ENCODE measurements around the gene HTT.
"Not testable (repeated sequence)": the region's sequence is repeated elsewhere in the genome, so short reads cannot be mapped to it uniquely, and the experiment has no call there.

The HTT gene

DNA sequence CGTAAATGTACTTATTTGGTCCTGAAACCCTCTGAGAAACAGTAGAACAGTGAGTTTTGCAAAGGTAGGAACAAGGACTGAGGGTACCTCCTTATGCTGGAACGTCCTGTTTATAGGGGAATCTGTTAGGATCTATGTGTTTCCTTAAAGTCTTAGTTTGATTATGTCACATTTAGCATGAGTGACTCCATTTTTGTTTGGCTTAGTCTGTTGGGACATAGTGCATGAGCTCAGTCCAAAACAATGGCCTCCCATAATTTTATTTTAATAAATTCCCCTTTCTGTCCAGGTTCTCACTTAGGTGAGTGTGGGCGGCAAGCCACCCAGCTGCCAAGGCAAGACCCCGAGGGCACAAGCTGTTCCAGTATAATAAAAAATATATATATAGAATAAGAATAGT is 27.9 kb upstream of the HTT start:
- DNase-seq = no peak

DNA sequence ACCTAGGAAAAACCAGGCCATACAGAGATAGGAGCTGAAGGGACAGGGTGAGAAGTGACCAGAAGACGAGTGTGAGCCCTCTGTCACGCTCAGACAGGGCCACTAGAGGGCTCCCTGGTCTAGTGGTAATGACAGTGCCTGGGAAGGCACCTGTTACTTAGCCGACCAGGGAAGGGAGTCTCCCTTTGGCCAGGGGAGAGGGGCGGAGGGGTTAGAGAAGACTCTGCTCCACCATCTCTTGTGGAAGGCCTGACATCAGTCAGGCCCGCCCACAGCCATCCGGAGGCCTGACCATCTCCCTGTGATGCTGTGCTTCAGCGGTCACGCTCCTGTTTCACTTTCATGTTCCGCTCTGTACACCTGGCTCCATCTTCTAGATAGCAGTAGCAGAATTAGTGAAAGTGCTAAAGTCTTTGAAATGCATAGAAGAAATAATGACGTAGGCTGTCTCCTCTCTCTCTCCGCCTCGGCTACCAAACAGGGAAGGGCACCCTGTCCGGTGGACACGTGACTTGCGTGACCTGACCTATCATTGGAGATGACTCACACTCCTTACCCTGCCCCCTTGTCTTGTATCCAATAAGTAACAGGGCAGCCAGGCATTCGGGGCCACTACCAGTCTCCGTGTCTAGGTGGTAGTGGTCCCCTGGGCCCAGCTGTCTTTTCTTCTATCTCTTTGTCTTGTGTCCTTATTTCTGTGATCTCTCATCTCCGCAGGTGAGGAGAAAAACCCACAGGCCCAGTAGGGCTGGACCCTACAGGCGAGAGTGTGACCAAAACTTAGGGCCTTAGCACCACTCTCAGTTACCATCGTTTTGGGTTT is 26.8 kb upstream of the HTT start:
- DNase-seq = peak; percentile 49 to 77 (median 66)

DNA sequence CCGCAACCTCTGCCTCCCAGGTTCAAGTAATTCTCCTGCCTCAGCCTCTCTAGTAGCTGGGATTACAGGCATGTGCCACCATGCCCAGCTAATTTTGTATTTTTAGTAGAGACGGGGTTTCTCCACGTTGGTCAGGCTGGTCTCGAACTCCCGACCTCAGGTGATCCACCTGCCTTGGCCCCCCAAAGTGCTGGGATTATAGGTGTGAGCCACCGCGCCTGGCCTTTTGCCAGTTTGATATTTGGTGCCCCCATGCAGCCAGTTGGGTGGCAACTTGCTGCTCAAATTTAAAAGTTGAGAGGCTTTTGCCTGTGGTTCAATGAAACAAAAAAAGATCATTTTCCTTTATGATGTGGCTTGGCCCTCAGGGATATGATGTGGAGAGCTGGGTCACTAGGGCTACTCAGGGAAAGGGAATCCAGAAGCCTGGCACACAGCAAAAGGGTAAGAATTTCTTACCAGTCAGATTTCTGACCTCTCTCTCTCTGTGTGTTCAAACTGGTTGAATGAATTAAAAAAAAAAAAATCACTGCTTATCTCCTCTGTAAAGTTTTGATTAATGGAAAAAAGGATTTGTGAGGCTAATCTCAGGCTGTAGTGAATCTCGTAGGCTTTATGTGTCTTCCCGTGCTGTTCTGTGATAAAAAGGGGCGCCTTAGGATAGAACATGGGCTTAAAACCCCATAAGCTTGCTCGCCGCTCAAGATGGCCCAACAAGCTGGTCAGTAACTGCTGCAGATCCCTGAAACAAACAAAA is 23.2 kb upstream of the HTT start:
- not testable (repeated sequence) for DNase-seq

DNA sequence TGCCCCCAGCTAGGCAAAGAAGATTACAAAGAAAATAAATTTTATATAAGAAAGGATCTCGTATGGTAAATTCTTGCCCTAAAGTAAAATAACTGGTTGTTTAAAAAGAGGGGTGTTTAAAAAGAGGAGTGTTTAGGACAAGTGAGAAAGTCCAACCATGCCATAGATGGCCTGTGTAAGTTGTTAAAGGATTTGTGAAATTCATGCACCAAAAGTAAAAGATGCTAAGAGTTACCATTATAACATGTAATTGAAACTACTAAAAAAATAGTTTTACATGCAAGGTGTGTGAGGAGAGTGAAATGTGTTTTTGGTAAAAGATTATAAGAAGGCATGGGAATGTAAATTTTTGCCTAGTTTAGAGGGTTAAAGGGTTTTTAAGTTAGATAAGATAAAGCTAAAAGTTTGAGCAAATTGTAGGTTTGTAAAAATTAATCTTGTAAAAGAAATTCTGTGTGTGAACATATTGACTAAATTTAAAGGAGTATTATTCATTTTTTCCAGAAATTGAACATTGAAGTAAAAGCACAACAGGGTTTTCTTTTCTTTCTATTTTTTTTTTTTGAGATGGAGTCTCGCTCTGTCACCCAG is 20.2 kb upstream of the HTT start:
- no peak for DNase-seq

DNA sequence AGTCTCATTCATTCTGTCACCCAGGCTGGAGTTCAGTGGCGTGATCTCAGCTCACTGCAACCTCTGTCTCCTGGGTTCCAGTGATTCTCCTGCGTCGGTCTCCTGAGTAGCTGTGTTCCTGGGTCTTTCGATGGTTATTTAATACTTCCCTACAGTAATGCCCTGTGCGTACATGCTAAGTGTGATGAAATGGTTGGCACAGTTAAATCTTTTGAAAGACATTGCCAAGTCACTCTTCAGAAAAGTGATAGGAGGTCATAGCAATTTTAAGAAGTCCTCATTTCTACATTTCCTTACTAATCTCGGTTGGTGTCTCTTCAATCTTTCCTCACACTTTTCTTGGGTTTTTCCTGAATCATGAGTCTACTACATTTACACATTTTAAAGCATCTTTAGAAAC is 14.5 kb upstream of the HTT start:
- no peak for DNase-seq

DNA sequence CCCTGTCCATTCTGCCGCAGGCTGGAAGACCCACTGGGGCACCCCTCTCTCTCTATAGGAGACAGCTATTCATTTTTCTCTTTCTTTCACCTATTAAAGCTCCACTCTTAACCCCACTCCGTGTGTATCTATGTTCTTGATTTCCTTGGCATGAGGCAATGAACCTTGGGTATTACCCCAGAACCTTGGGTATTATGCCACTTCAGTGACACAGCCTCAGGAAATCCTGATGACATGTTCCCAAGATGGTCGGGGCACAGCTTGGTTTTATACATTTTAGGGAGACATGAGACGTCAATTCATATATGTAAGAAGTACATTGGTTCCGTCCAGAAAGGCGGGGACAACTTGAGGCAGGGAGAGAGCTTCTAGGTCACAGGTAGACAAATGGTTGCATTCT is 13.5 kb upstream of the HTT start:
- DNase-seq = no peak

DNA sequence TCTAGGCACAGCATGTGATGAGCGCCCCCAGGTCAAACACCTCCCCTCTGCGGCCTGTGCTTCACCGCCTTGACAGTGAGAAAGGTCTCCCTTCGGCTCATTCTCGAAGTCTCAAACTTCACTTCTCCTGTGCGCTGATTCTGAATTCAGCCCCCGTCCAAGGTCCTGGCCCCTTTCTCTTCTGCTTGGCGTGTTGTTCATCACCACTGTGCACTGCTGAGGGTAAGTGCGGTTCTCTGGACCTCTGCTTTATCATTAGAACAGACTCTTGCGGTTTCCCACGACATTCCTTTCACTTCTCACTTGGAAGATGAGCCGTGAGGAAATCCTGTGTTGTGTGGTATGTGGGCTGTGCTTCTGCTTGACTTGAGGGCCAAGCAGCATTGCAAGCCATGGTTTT is 12.0 kb upstream of the HTT start:
- DNase-seq = no peak

DNA sequence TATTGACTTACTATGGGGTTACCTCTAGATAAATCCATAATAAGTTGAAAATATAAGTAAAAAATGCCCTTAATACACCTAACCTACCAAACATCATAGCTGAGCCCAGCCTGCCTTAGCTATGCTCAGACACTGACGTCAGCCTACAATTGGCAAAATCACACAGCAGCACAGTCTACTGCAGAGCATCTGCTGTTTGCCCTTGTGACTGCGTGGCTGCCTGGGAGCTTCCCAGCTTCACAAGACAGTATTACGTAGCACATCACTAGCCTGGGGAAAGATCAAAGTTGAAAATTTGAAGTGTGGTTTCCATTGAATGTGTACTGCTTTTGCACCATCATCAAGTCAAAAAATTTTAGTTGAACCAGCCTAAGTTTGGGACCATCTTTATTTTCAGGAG is 8.9 kb upstream of the HTT start:
- DNase-seq = no peak

DNA sequence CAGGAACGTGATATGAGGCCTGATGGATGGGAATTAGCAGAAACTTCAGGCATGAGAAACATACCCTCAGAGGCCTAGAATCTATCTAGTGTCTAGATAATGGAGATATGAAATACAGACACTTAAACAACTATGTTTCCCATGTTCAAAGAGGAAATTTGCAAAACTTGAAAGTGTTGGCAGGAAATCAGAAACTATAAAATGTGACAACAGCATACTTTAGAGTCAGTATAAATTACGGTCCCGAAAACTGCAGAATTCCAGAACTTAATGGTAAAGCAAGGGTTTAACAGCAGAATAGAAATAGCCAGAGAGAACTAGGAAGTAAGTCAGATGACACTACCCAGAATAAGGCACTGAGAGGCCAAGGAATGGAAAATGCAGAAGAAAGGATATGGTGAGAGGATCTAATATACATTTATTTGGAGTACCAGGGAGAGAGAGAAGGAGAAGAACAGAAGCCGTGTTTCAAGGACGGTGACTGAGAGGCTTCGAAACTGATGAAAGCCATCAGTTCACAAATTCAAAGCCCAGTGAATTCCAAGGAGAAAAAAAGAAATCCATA is 7.6 kb upstream of the HTT start:
- no peak for DNase-seq

DNA sequence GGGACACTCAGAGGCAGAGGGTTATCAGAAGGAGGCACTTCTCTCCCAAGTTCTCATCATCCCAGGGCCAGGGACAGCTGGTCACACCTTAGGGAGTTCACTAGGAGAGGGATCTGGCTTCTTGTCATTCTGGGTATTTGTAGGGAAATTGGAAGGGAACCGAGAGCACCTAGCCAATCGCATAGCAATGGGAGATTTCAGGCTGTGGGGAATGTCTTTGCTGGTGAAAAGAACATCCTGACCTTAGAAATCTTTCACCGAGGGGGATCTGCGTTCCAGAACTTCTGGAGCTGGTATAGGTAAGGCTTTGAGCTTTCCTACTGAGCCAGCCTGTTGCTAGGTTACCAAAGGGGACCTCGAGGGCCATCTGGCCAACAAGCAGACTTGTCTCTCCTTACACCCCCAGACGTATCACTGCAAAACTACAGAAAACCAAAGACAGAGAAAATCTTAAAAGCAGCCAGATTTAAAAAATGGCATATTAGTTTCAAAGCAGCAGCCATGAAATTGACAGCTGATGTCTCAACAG is 6.9 kb upstream of the HTT start:
- no peak for DNase-seq

DNA sequence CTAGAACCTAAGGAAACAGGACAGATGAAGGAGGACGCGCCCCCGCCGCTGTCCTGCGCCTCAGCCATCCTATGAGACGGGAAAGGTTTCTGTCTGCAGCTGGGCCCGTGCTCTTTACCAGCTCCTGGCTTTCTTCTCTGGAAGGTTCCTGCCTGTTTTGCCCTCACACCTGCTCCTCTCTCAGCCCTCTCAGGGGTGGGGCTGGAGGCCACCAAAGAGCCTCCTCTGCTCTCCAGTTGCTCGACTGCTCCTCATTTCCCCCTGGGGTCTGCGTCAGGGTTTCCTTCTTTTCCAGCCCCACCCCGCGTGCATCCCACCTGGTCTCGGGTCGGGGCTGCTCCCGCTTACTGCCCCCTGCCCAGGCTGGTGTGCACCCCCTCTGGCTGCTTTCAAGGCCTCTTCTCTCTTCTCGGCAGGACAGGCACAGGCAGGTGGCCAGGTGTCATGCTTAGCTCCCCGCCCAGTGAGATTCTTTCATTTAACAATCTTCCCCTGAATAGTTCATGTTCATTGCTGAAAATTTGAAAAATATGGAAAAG is 4.8 kb upstream of the HTT start:
- DNase-seq = peak in 1 of 3 experiments; percentile 19

DNA sequence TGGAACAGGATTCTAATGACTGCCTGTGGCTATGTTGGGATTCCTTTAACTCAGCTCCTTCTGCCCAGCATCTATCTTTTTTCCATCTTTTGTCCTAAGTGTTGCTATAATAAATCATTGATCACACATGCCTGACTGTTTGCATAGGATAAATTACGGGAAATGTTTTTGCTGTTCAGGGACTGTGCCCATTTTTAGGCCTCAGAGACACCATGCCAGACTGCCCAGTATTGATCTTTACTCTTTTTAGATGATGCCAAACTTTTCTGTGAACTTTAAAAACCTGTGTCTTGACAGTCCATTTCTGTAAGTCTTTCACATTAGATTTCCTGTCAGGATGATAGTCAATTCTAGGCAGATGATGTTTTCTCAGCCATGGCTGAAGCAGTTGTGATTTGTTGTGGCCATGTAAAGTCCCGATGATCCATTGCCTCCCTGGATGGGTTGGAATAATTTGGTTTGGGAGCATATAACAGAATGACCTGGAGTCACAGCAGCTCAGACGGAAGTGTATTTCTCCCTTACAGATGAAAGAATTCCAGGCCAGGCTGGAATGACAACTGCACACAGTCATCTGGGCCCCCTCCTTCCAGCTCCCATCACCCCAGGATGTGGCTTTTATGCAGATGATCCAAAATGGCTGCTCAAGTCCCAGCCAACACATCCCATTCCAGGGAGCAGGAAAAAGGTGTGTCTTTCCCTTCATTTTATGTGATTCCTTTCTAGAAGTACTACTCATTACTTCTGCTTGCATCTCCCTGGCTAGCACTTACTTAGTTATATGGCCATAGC is 3.6 kb upstream of the HTT start:
- no peak for DNase-seq

DNA sequence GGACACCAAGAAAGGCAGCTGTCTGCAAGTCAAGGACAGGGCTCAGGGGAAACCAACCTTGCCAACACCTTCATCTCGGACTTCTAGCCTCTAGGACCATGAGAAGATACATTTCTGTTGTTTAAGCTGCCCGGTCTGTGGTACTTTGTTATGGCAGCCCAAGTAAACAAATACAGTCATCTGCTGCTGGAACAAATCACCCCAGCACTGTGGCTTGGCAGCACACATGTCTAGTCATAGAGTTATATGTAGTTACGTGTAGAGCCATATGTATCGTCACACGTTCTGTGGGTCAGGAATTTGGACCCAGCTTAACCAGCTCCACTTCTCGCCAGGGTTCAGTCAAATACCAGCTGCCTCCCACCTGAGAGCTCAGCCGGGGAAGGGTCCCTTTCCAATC is 2.7 kb upstream of the HTT start:
- no peak for DNase-seq

DNA sequence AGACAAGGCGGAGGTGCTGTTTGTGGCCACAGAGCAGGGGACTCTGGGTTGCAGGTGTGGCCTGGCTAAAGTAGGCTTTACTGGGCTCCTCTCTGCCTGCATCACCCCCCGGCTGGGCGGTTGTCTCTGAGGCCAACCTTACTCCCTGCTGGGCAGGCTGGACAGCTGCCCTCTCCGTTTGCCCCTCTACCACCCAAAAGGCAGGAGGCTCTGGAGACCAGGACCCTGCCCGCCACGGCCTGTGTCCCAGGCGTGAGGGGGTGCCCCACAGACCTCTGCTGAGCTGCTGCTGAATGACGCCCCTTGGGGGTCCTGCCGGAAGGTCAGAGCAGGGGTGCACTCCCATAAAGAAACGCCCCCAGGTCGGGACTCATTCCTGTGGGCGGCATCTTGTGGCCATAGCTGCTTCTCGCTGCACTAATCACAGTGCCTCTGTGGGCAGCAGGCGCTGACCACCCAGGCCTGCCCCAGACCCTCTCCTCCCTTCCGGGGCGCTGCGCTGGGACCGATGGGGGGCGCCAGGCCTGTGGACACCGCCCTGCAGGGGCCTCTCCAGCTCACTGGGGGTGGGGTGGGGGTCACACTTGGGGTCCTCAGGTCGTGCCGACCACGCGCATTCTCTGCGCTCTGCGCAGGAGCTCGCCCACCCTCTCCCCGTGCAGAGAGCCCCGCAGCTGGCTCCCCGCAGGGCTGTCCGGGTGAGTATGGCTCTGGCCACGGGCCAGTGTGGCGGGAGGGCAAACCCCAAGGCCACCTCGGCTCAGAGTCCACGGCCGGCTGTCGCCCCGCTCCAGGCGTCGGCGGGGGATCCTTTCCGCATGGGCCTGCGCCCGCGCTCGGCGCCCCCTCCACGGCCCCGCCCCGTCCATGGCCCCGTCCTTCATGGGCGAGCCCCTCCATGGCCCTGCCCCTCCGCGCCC is 1.1 kb upstream of the HTT start:
- peak in 2 of 3 experiments; percentile 36 to 37 for DNase-seq

DNA sequence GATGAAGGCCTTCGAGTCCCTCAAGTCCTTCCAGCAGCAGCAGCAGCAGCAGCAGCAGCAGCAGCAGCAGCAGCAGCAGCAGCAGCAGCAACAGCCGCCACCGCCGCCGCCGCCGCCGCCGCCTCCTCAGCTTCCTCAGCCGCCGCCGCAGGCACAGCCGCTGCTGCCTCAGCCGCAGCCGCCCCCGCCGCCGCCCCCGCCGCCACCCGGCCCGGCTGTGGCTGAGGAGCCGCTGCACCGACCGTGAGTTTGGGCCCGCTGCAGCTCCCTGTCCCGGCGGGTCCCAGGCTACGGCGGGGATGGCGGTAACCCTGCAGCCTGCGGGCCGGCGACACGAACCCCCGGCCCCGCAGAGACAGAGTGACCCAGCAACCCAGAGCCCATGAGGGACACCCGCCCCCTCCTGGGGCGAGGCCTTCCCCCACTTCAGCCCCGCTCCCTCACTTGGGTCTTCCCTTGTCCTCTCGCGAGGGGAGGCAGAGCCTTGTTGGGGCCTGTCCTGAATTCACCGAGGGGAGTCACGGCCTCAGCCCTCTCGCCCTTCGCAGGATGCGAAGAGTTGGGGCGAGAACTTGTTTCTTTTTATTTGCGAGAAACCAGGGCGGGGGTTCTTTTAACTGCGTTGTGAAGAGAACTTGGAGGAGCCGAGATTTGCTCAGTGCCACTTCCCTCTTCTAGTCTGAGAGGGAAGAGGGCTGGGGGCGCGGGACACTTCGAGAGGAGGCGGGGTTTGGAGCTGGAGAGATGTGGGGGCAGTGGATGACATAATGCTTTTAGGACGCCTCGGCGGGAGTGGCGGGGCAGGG is 568 bp downstream of the HTT start:
- DNase-seq = peak; percentile 58 to 76 (median 68)

DNA sequence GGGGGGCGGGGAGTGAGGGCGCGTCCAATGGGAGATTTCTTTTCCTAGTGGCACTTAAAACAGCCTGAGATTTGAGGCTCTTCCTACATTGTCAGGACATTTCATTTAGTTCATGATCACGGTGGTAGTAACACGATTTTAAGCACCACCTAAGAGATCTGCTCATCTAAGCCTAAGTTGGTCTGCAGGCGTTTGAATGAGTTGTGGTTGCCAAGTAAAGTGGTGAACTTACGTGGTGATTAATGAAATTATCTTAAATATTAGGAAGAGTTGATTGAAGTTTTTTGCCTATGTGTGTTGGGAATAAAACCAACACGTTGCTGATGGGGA is 1.1 kb downstream of the HTT start:
- DNase-seq = peak in 1 of 3 experiments; percentile 54

DNA sequence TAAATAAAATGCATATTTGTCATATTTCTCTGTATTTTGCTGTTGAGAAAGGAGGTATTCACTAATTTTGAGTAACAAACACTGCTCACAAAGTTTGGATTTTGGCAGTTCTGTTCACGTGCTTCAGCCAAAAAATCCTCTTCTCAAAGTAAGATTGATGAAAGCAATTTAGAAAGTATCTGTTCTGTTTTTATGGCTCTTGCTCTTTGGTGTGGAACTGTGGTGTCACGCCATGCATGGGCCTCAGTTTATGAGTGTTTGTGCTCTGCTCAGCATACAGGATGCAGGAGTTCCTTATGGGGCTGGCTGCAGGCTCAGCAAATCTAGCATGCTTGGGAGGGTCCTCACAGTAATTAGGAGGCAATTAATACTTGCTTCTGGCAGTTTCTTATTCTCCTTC is 3.3 kb downstream of the HTT start:
- DNase-seq = no peak

DNA sequence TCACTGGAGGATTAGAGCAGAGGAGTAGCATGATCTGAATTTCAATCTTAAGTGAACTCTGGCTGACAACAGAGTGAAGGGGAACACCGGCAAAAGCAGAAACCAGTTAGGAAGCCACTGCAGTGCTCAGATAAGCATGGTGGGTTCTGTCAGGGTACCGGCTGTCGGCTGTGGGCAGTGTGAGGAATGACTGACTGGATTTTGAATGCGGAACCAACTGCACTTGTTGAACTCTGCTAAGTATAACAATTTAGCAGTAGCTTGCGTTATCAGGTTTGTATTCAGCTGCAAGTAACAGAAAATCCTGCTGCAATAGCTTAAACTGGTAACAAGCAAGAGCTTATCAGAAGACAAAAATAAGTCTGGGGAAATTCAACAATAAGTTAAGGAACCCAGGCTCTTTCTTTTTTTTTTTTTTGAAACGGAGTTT is 5.2 kb downstream of the HTT start:
- DNase-seq = no peak

DNA sequence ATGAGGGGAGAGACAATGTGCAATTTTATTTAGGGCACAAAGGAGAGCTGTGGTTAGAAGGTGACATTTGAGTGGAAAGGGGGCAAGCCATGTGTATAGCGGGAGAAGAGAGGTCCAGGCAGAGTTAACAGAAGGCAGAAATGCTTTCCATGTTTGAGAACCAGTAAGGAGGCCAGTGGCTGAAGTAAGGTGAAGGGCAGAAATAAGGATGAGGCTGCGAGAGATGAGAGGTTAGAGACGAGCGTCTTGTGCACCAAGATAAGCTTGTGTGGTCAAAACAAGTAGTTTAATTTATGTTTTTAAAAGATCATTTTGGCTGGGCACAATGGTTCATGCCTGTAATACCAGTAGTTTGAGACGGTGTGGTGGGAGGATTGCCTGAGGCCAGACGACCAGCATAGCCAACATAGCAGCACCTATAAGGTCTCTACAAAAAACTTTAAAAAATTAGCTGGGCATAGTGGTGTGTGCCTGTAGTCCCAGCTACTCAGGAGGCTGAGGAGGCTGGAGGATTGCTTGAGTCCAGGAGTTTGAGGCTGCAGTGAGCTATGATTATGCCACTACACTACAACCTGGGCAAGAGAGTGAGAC is 8.5 kb downstream of the HTT start:
- DNase-seq = no peak

DNA sequence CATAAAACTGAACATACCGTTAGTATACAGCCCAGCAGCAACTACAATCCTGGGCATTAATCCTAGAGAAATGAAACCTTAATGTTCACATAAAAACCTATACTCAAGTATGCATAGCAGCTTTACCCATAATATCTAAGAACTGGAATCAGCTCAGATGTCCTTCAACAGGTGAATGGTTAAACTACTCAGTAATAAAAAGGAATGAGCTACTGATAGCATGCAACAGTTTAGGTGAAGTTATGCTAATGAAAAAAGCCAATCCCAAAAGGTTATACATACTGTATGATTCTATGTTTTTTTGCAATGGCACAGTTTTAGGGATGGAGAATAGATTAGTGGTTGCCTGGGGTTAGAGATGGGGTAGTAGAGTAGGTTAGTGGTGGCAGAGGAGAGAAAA is 9.3 kb downstream of the HTT start:
- DNase-seq = no peak
